Stimulated activated CD8-positive, alpha-beta memory T cell treated with anti-CD3 and anti-CD28 coated beads, Interleukin-15, amount 100 ng/mL, for 4 hours (primary cell): ENCODE data around the gene ENAH.
A peak's percentile ranks its signal among the peaks of the same experiment; 100 is the strongest.

Source experiments
- DNase-seq, 2 donors: peaks; one replicate each; pipeline ENCODE4 v3.0.0-alpha.2; 2020; ENCODE audit warnings: low read depth in 2 of 2

The ENAH gene

GRCh38 chr1:225471453-225472301 lies 181.2 kb downstream of the ENAH start:
- DNase-seq, result no peak

GRCh38 chr1:225471109-225471452 lies 181.8 kb downstream of the ENAH start:
- no peak for DNase-seq

GRCh38 chr1:225470211-225471108 lies 182.5 kb downstream of the ENAH start:
- no peak for DNase-seq

- no peak for DNase-seq
These were observed 183.9 kb downstream of the ENAH start for GRCh38 chr1:225469051-225469450.

GRCh38 chr1:225468270-225469020 lies 184.5 kb downstream of the ENAH start:
- DNase-seq, result no peak

- DNase-seq, result peak; percentile 55 to 61
These were observed 185.5 kb downstream of the ENAH start for GRCh38 chr1:225467193-225468020.

GRCh38 chr1:225466848-225467192 lies 186.1 kb downstream of the ENAH start:
- no peak for DNase-seq

- DNase-seq, result no peak
These were observed 187.0 kb downstream of the ENAH start for GRCh38 chr1:225465793-225466517.

GRCh38 chr1:225464851-225465792 lies 187.8 kb downstream of the ENAH start:
- no peak for DNase-seq

- DNase-seq, result no peak
These were observed 190.0 kb downstream of the ENAH start for GRCh38 chr1:225462714-225463574.

GRCh38 chr1:225462429-225462713 lies 190.6 kb downstream of the ENAH start:
- no peak for DNase-seq

- DNase-seq, result no peak
These were observed 191.1 kb downstream of the ENAH start for GRCh38 chr1:225461533-225462428.

GRCh38 chr1:225460737-225461532 lies 192.0 kb downstream of the ENAH start:
- DNase-seq, result peak; percentile 49 to 54

- no peak for DNase-seq
These were observed 192.7 kb downstream of the ENAH start for GRCh38 chr1:225460021-225460736.

GRCh38 chr1:225458222-225458631 lies 194.7 kb downstream of the ENAH start:
- DNase-seq, result no peak

GRCh38 chr1:225454733-225455132 lies 198.2 kb downstream of the ENAH start:
- peak; percentile 66 to 82 for DNase-seq
